Gastrocnemius medialis (tissue), 4 donors: ENCODE data around the gene CHMP2A. TPM values are rescaled to one million over a fixed set of nuclear protein-coding genes. Genes with fewer than 3 reads are reported as not detected.

ENCODE experiments used
- ATAC-seq, 2 donors: fragments of 150-250 bp; one replicate each; pipeline ENCODE4 v1.9.1; 2016
- DNase-seq, 2 donors: peaks; one replicate each; pipeline ENCODE4 v3.0.0-alpha.2; 2019
- H3K27ac ChIP-seq, 4 donors: fragments of 200-600 bp; sonication (generic); 1 replicate in 1 of 4; 2 replicates in 3 of 4; pipeline ENCODE4 v1.5.1; 2016 to 2018; ENCODE audit warnings: mild to moderate bottlenecking in 2 of 4, moderate library complexity in 1 of 4
- H3K27me3 ChIP-seq, 3 donors: fragments of 200-600 bp; sonication (generic) in 2 of 3; 1 replicate in 1 of 3; 2 replicates in 2 of 3; pipeline versions ENCODE4 v1.5.1 to v1.6.0; 2016 to 2019; ENCODE audit warnings: mild to moderate bottlenecking in 1 of 3, moderate library complexity in 1 of 3
- H3K36me3 ChIP-seq, 2 donors: fragments of 200-600 bp; sonication (generic) in 1 of 2; one replicate each; pipeline ENCODE4 v1.5.1; 2017 to 2018
- H3K4me1 ChIP-seq, 2 donors: fragments of 200-600 bp; sonication (generic) in 1 of 2; one replicate each; pipeline ENCODE4 v1.5.1; 2016 to 2017; ENCODE audit warnings: mild to moderate bottlenecking in 2 of 2
- H3K4me3 ChIP-seq, 4 donors: fragments of 200-600 bp; sonication (generic) in 3 of 4; 1 replicate in 1 of 4; 2 replicates in 3 of 4; pipeline ENCODE4 v1.5.1; 2016 to 2019; ENCODE audit warnings: mild to moderate bottlenecking in 2 of 4
- H3K9me3 ChIP-seq, 3 donors: fragments of 200-600 bp; sonication (generic) in 2 of 3; 1 replicate in 1 of 3; 2 replicates in 2 of 3; pipeline ENCODE4 v1.5.1; 2016 to 2019
- POLR2A ChIP-seq, 2 donors: fragments of 450-650 bp; IDR thresholded peaks; one replicate each; pipeline ENCODE4 v1.6.1; 2017; ENCODE audit warnings: antibody characterized with exemption in 2 of 2, mild to moderate bottlenecking in 2 of 2, moderate library complexity in 2 of 2
- in situ Hi-C, 4 donors: fragments of 200-750 bp; cut with MboI; loops; one replicate each; pipeline versions ENCODE4 v1.15.0 to v1.8.0; 2017; ENCODE audit warnings: low sequenced_read_pairs in 4 of 4
- intact Hi-C: fragments of 100-400 bp; cut with DNase I; formaldehyde crosslinking; loops from one replicate; pipeline ENCODE4 v1.15.1; 2023; ENCODE audit warnings: low total_unique reads
- total RNA-seq, 4 donors: library from RNA; depleted of rRNA; stranded (reverse); fragments of >200 nt; gene quantifications; one replicate each; pipeline versions ENCODE4 v1.1.0 to v1.2.3, GENCODE V29; 2016
- TF ChIP-seq, protein P1 (sequence below), 5 experiments: fragments of 450-650 bp in 3 of 5; fragments of 200-600 bp in 2 of 5; sonication (generic) in 2 of 5; IDR thresholded peaks in 4 of 5; conservative IDR thresholded peaks in 1 of 5; 1 replicate in 4 of 5; 2 replicates in 1 of 5; pipeline ENCODE4 v1.5.1; 2016 to 2019; ENCODE audit warnings: antibody characterized with exemption in 5 of 5, mild to moderate bottlenecking in 3 of 5, moderate library complexity in 3 of 5

CHMP2A gene
- total RNA-seq, 4 donors from 2014 or later: 82.3 to 165 (median 113) TPM

DNA sequence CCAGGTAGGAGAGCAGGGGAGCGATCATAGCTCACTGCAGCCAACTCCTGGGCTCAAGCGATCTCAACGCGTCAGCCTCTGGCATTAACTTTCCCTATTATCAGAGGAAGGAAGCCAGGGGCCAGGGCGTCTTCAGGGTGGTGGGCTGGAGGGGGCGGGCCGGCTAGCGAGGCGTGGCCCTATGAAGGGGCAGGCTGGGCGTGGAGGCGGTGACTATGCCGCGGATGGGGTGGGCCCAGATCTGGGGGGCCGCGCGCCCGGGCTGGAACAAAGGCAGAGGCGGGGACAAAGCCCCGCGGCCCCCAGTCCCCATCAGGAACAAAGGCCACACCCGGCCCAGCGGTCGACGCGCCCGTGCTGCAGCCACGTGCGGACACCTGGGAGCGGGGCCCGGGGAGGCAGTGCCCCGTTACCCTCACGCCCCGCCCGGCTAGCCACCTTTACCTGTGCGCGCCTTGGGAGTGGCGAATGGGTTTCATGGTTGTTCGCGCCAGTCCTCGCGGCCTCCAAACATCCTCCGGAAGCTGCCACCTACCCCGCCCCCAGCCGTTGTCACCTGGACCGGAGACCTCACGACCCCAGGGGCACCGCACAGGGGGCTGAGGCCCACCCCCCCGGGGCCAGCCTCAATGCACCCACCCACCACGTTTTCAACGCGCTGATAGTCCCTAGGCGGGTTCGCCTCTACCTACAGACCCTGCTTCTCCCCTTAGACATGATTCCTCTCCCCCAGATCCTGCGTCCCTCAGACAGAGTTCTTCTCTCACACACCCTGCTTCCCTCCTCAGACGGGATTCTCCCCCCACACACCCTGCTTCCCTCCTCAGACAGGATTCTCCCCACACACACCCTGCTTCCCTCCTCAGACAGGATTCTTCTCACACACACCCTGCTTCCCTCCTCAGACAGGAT is 16.4 kb downstream of the CHMP2A start:
- ATAC-seq (no peak), DNase-seq (no peak)
- intact Hi-C loops (no loop called here), in situ Hi-C loops (no loop called here)
- Histone ChIP-seq H3K4me3 (peak overlapping the region; percentile 27 to 36 (median 34)), H3K36me3 (no peaks in the 10 kb centered on the region), H3K27me3 (peaks cover 0 to 17% (median 16%) of the 10 kb centered on the region in 3 donors), H3K9me3 (no peaks in the 10 kb centered on the region), H3K27ac (peak overlapping the region in 1 of 4 donors; percentile 14), H3K4me1 (peaks cover 4 to 6% of the 10 kb centered on the region in 2 donors)
- TF ChIP-seq POLR2A (IDR thresholded peaks at IDR 0.05): no peak
- TF ChIP-seq, protein P1, sequence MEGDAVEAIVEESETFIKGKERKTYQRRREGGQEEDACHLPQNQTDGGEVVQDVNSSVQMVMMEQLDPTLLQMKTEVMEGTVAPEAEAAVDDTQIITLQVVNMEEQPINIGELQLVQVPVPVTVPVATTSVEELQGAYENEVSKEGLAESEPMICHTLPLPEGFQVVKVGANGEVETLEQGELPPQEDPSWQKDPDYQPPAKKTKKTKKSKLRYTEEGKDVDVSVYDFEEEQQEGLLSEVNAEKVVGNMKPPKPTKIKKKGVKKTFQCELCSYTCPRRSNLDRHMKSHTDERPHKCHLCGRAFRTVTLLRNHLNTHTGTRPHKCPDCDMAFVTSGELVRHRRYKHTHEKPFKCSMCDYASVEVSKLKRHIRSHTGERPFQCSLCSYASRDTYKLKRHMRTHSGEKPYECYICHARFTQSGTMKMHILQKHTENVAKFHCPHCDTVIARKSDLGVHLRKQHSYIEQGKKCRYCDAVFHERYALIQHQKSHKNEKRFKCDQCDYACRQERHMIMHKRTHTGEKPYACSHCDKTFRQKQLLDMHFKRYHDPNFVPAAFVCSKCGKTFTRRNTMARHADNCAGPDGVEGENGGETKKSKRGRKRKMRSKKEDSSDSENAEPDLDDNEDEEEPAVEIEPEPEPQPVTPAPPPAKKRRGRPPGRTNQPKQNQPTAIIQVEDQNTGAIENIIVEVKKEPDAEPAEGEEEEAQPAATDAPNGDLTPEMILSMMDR (IDR thresholded peaks at IDR 0.05 in 4 of 5, conservative IDR thresholded peaks at IDR 0.05 in 1 of 5): no peak

DNA sequence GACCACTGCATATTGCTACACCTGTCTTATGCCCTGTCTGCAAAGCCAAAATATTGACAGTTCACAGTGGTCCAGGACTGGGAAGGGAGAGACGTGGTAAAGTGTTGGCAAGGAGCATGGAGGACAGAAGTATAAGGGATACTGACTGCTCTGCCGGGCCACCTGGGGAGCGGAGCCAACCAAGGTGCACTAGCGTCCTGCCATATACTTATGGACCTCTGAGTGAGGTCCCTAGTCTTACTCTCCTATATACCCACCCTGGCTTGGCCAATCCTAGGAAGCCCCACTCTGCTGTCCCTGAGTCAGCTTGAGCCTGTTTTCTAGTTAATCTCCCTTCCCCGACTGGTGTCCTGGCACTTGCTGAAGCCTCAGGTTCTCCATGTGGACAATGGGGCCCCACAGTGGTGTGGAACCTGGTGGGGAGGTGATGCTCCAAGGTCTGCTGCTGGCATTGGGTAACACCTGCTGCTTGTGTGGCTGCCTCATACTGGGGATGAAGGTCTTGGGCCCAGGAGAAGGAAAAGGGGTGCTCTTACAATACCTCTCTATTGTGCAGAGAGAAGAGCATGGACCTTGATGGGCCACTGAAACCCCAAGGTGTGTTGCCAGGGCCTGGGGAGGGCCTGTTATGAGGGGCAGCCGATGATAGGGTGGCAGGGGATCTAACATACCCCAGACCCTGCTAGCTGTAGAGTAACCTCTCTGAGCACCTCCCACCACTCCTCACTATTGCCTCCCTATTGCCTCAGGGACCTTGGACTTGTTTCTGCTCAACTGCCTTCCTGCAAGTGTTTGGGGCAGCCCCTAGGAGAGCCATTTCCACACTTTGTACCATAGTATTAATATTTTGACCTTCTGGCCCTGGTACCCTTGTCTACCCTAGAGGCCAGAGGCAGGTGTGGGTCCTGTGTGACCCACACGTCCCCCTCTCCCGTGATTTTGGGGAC is 17.8 kb downstream of the CHMP2A start:
- Histone ChIP-seq H3K4me1 (peaks cover 0 to 6% of the 10 kb centered on the region in 2 donors), H3K27ac (no peak overlapping the region), H3K9me3 (no peaks in the 10 kb centered on the region), H3K4me3 (no peak overlapping the region), H3K36me3 (no peaks in the 10 kb centered on the region), H3K27me3 (peaks cover 0 to 17% (median 16%) of the 10 kb centered on the region in 3 donors)
- in situ Hi-C loops (no loop called here), intact Hi-C loops (no loop called here)
- no peak for DNase-seq
- no peak for ATAC-seq
- TF ChIP-seq, protein P1 (IDR thresholded peaks at IDR 0.05 in 4 of 5, conservative IDR thresholded peaks at IDR 0.05 in 1 of 5): no peak
- TF ChIP-seq POLR2A (IDR thresholded peaks at IDR 0.05): no peak

DNA sequence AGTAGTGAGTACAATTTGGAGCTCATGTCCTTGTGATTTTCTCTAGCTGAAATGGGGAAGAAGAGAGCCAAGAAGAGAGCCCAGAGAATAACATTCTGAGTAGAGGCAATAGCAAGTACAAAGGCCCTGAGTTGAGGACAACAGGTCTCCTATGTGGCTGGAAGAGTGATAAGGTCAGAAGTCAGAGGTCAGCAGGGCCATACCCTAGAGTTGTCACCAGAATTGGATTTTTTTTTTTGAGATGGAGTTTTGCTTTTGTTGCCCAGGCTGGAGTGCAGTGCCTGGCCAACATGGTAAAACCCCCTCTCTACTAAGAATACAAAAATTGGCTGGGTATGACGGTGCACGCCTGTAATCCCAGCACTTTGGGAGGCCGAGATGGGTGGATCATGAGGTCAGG is 19.0 kb downstream of the CHMP2A start:
- H3K9me3 ChIP-seq: no peaks in the 10 kb centered on the region
- no peaks in the 10 kb centered on the region for H3K36me3 ChIP-seq
- peaks cover 0 to 6% of the 10 kb centered on the region in 2 donors for H3K4me1 ChIP-seq
- no peak for TF ChIP-seq POLR2A (IDR thresholded peaks at IDR 0.05)
- TF ChIP-seq, protein P1 (IDR thresholded peaks at IDR 0.05 in 4 of 5, conservative IDR thresholded peaks at IDR 0.05 in 1 of 5): no peak
- H3K27me3 ChIP-seq: peaks cover 2 to 19% (median 17%) of the 10 kb centered on the region in 3 donors
- no peak overlapping the region for H3K4me3 ChIP-seq
- intact Hi-C loops: no loop called here
- DNase-seq: no peak
- in situ Hi-C loops: no loop called here
- no peak overlapping the region for H3K27ac ChIP-seq
- ATAC-seq: no peak

DNA sequence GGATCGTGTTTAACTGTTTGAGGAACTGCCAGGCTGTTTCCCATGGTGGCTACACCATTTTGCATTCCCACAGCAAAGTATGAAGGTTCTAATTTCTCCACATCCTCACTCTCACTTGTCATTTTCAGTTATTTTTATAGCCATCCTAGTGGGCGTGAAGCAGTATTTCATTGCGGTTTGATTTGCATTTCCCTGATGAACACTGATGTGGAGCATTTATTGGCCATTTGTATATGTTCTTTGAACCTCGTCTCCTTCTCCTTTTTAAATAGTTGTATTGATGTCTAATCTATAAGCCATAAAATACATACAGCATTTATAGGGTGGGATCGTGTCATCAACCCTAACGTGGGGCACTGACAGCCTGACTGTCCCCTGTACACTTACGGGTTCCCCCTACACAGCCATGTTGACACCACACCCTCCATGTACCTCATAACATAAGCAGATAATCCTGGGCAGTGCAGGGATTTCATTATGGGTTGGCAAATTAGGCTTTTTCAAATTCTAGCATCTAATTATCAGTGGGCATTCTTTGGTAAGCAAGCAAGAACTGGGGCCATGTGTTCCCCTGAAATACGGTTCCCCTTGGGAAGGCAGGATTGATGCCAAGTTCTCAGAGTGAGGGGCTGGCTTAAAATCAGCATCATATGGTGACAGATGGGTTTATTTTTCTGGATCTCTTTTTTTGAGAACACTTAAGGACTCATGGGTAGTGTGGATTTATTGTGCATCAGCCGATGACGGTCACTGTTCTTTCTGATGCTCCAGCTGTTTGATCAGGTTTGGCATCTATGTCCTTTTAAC is 23.7 kb downstream of the CHMP2A start:
- DNase-seq (no peak), ATAC-seq (no peak)
- H3K27ac ChIP-seq: no peak overlapping the region
- peaks cover 0 to 3% (median 2%) of the 10 kb centered on the region in 3 donors for H3K27me3 ChIP-seq
- H3K36me3 ChIP-seq: no peaks in the 10 kb centered on the region
- intact Hi-C loops (no loop called here), in situ Hi-C loops (no loop called here)
- no peaks in the 10 kb centered on the region for H3K4me1 ChIP-seq
- no peaks in the 10 kb centered on the region for H3K9me3 ChIP-seq
- H3K4me3 ChIP-seq: no peak overlapping the region
- no peak for TF ChIP-seq POLR2A (IDR thresholded peaks at IDR 0.05)
- TF ChIP-seq, protein P1 (IDR thresholded peaks at IDR 0.05 in 4 of 5, conservative IDR thresholded peaks at IDR 0.05 in 1 of 5): no peak
